MM.1S (cell line): ENCODE data around the gene OSGIN1.

Experiments used
- DNase-seq: peaks from one replicate; pipeline ENCODE4 v3.0.0-alpha.2; 2015
- H2AFZ ChIP-seq: fragments of 300-600 bp; sonication (generic); 2 replicates; pipeline ENCODE4 v1.6.0; 2016; ENCODE audit warnings: antibody characterized with exemption, low read length
- H3F3A ChIP-seq: fragments of 300-600 bp; sonication (generic); 2 replicates; pipeline ENCODE4 v1.6.1; 2016; ENCODE audit warnings: mild to moderate bottlenecking, antibody characterized with exemption, low read length, moderate library complexity, mixed read lengths; ENCODE audit not compliant: insufficient read depth
- H3K27ac ChIP-seq: fragments of 300-600 bp; sonication (generic); 2 replicates; pipeline ENCODE4 v1.5.1; 2016; ENCODE audit warnings: mild to moderate bottlenecking, low read length
- H3K27me3 ChIP-seq: fragments of 300-600 bp; sonication (generic); replicated peaks from 2 replicates; pipeline ENCODE4 v1.6.0; 2016; ENCODE audit warnings: low read length; ENCODE audit not compliant: insufficient read depth
- H3K36me3 ChIP-seq: fragments of 300-600 bp; sonication (generic); replicated peaks from 2 replicates; pipeline ENCODE4 v1.6.1; 2016; ENCODE audit warnings: mild to moderate bottlenecking, low read length, mixed read lengths; ENCODE audit not compliant: insufficient read depth
- H3K4me1 ChIP-seq: fragments of 300-600 bp; sonication (generic); 2 replicates; pipeline ENCODE4 v1.6.1; 2016; ENCODE audit warnings: low read length, mixed read lengths
- H3K4me2 ChIP-seq: fragments of 300-600 bp; sonication (generic); 2 replicates; pipeline ENCODE4 v1.6.0; 2016; ENCODE audit warnings: low read depth, low read length
- H3K4me3 ChIP-seq: fragments of 300-600 bp; sonication (generic); 2 replicates; pipeline ENCODE4 v1.5.1; 2016; ENCODE audit warnings: low read length, mixed read lengths
- H3K79me2 ChIP-seq: fragments of 300-600 bp; sonication (generic); 2 replicates; pipeline ENCODE4 v1.6.1; 2016; ENCODE audit warnings: mixed run types, low read length, mixed read lengths
- H3K9ac ChIP-seq: fragments of 300-600 bp; sonication (generic); 2 replicates; pipeline ENCODE4 v1.6.1; 2016; ENCODE audit warnings: low read length, mixed read lengths
- H3K9me2 ChIP-seq: fragments of 300-600 bp; sonication (generic); replicated peaks from 2 replicates; pipeline ENCODE4 v1.6.1; 2016; ENCODE audit warnings: mild to moderate bottlenecking, low read length, mixed read lengths; ENCODE audit not compliant: insufficient read depth
- H3K9me3 ChIP-seq: fragments of 300-600 bp; sonication (generic); replicated peaks from 2 replicates; pipeline ENCODE4 v1.6.1; 2016; ENCODE audit warnings: mild to moderate bottlenecking, low read length, mixed read lengths; ENCODE audit not compliant: insufficient read depth
- H4K20me1 ChIP-seq: fragments of 300-600 bp; sonication (generic); 2 replicates; pipeline ENCODE4 v1.6.1; 2016; ENCODE audit warnings: mild to moderate bottlenecking, low read length, moderate library complexity, mixed read lengths; ENCODE audit not compliant: insufficient read depth
- CTCF ChIP-seq: fragments of 300-600 bp; sonication (generic); IDR thresholded peaks from 2 replicates; pipeline ENCODE4 v1.5.1; 2016; ENCODE audit warnings: antibody characterized with exemption, low read length, mixed read lengths
- EZH2 ChIP-seq: fragments of 300-600 bp; sonication (generic); optimal IDR thresholded peaks from 2 replicates; pipeline ENCODE3; 2017; ENCODE audit warnings: low read depth, mild to moderate bottlenecking, antibody characterized with exemption, low read length, mixed read lengths
- EZH2phosphoT487 ChIP-seq: fragments of 300-600 bp; sonication (generic); IDR thresholded peaks from 2 replicates; pipeline ENCODE4 v1.6.1; 2018; ENCODE audit warnings: antibody characterized with exemption, low read length

Gene OSGIN1

GRCh38 chr16:83923581-83924365 lies 29.3 kb upstream of the OSGIN1 start:
- H3K36me3 ChIP-seq, result no peaks in the 10 kb centered on the region
- DNase-seq, result no peak

GRCh38 chr16:83924686-83925085 lies 28.4 kb upstream of the OSGIN1 start:
- H3K9me3 ChIP-seq, result no peaks in the 10 kb centered on the region
- H3K9ac ChIP-seq, result no peak overlapping the region
- no peak for TF ChIP-seq CTCF
- TF ChIP-seq EZH2, result no peak
- TF ChIP-seq EZH2phosphoT487, result no peak
- H4K20me1 ChIP-seq, result no peaks in the 10 kb centered on the region
- H3F3A ChIP-seq, result no peaks in the 10 kb centered on the region
- H3K9me2 ChIP-seq, result no peaks in the 10 kb centered on the region
- no peak overlapping the region for H3K4me2 ChIP-seq
- H3K4me1 ChIP-seq, result no peaks in the 10 kb centered on the region
- no peak for DNase-seq
- no peak overlapping the region for H3K4me3 ChIP-seq
- H3K36me3 ChIP-seq, result no peaks in the 10 kb centered on the region
- no peaks in the 10 kb centered on the region for H3K79me2 ChIP-seq
- no peak overlapping the region for H3K27ac ChIP-seq
- no peaks in the 10 kb centered on the region for H3K27me3 ChIP-seq
- no peak overlapping the region for H2AFZ ChIP-seq

More at GRCh38 chr16:83923581-83924365, 29.3 kb upstream of the OSGIN1 start:
- TF ChIP-seq EZH2 (no peak), CTCF (no peak), EZH2phosphoT487 (no peak)
- no peak overlapping the region for H3K9ac ChIP-seq
- no peaks in the 10 kb centered on the region for H3K9me2 ChIP-seq
- no peak overlapping the region for H2AFZ ChIP-seq
- H3K4me3 ChIP-seq, result no peak overlapping the region
- H4K20me1 ChIP-seq, result no peaks in the 10 kb centered on the region
- no peak overlapping the region for H3K4me2 ChIP-seq
- no peaks in the 10 kb centered on the region for H3K27me3 ChIP-seq
- H3K79me2 ChIP-seq, result no peaks in the 10 kb centered on the region
- H3K27ac ChIP-seq, result no peak overlapping the region
- H3K4me1 ChIP-seq, result no peaks in the 10 kb centered on the region
- no peaks in the 10 kb centered on the region for H3F3A ChIP-seq
- no peaks in the 10 kb centered on the region for H3K9me3 ChIP-seq

- H3K9me2 ChIP-seq, result no peaks in the 10 kb centered on the region
- H3K9me3 ChIP-seq, result no peaks in the 10 kb centered on the region
- no peak overlapping the region for H3K4me3 ChIP-seq
- H4K20me1 ChIP-seq, result no peaks in the 10 kb centered on the region
- H3K4me2 ChIP-seq, result no peak overlapping the region
- no peak for DNase-seq
- H3K9ac ChIP-seq, result no peak overlapping the region
- no peak overlapping the region for H2AFZ ChIP-seq
- no peak overlapping the region for H3K27ac ChIP-seq
- H3F3A ChIP-seq, result no peaks in the 10 kb centered on the region
- H3K79me2 ChIP-seq, result no peaks in the 10 kb centered on the region
- no peaks in the 10 kb centered on the region for H3K4me1 ChIP-seq
- H3K27me3 ChIP-seq, result no peaks in the 10 kb centered on the region
- TF ChIP-seq EZH2, result no peak
- TF ChIP-seq CTCF, result no peak
- TF ChIP-seq EZH2phosphoT487, result no peak
- H3K36me3 ChIP-seq, result no peaks in the 10 kb centered on the region
Measured at GRCh38 chr16:83925095-83925905, 27.7 kb upstream of the OSGIN1 start.
